Heart right ventricle (tissue), 16 donors: Measurements from ENCODE around the gene TLL1. TPM values are rescaled to one million over a fixed set of nuclear protein-coding genes. Genes with fewer than 3 reads are reported as not detected.

Source experiments
- ATAC-seq, 8 donors: fragments of 200-7000 bp; cut with Tn5 transposase; one replicate each; pipeline ENCODE4 v1.9.1; 2020; ENCODE audit warnings: mild to moderate bottlenecking in 8 of 8, moderate library complexity in 8 of 8, moderate number of reproducible peaks in 1 of 8
- DNase-seq, 2 donors: peaks; one replicate each; pipeline ENCODE4 v3.0.0-alpha.2; 2020
- H3K27ac ChIP-seq, 10 donors: fragments of 200-600 bp; sonication (generic) in 2 of 10; one replicate each; pipeline versions ENCODE4 v1.5.0 to v1.8.0; 2020 to 2022; ENCODE audit warnings: mild to moderate bottlenecking in 3 of 10
- H3K27me3 ChIP-seq, 7 donors: fragments of 200-600 bp; one replicate each; pipeline ENCODE4 v1.8.0; 2021 to 2022; ENCODE audit warnings: mild to moderate bottlenecking in 2 of 7
- H3K36me3 ChIP-seq, 9 donors: fragments of 200-600 bp; sonication (generic) in 1 of 9; one replicate each; pipeline versions ENCODE4 v1.5.0 to v1.8.0; 2020 to 2022; ENCODE audit warnings: mild to moderate bottlenecking in 2 of 9
- H3K4me1 ChIP-seq, 9 donors: fragments of 200-600 bp; sonication (generic) in 1 of 9; one replicate each; pipeline versions ENCODE4 v1.5.0 to v1.8.0; 2020 to 2022; ENCODE audit warnings: mild to moderate bottlenecking in 4 of 9
- H3K4me3 ChIP-seq, 10 donors: fragments of 200-600 bp; sonication (generic) in 2 of 10; one replicate each; pipeline versions ENCODE4 v1.5.0 to v1.8.0; 2020 to 2022; ENCODE audit warnings: mild to moderate bottlenecking in 7 of 10, moderate library complexity in 2 of 10
- H3K9me3 ChIP-seq, 11 donors: fragments of 200-600 bp in 10 of 11; sonication (generic) in 2 of 11; one replicate each; pipeline versions ENCODE4 v1.5.0 to v1.8.0; 2013 to 2022; ENCODE audit warnings: mild to moderate bottlenecking in 2 of 11, control low read depth in 1 of 11, moderate library complexity in 1 of 11
- WGBS, 2 donors: extraction: QIAGEN DNeasy Blood & Tissue Kit; methylation state at CpG; one replicate each; pipeline ENCODE4 v1.1.7; 2013; ENCODE audit warnings: inconsistent platforms in 1 of 2; 5-methylcytosine and 5-hydroxymethylcytosine counted together
- intact Hi-C, 10 donors: fragments of 100-400 bp; cut with DNase I; formaldehyde crosslinking; loops; one replicate each; pipeline versions ENCODE4 v1.11.1 to v1.14.2; 2022
- polyA plus RNA-seq, 2 donors: library from polyadenylated mRNA; stranded (reverse); fragments of 200-250 nt; gene quantifications; one replicate each; pipeline ENCODE4 v1.2.3, GENCODE V29; 2013
- total RNA-seq, 10 donors: library from RNA; stranded (reverse); fragmentation: NEBNext Ultra II Directional in 3 of 10; extraction: Animal tissue kit (Norgen Biotek cat#: 25700) in 3 of 10; gene quantifications; one replicate each; pipeline versions ENCODE4 v1.2.1 to v1.2.4, GENCODE V29; 2021 to 2023
- TF ChIP-seq, protein P1 (sequence below), 9 donors: fragments of 200-600 bp; sonication (generic) in 2 of 9; IDR thresholded peaks; one replicate each; pipeline versions ENCODE4 v1.5.0 to v1.8.0; 2021 to 2022; ENCODE audit warnings: antibody characterized with exemption in 9 of 9, mild to moderate bottlenecking in 5 of 9, moderate library complexity in 1 of 9
- donor health status: Arrhythmogenic right ventricular cardiomyopathy.
- donor health status: ischemic (EF 13 %, LVEDD 7.1; RV severe dilation, severe dysfunction).
- donor health status: healthy with polysubstance abuse.
- donor health status: DM: no; HTN: yes; CAD: no.
- donor health status: DM: no; HTN: no; CAD: no.
- donor health status: ischemic (EF 25% LVEDD 6.9; RV normal size, moderate dysfunction).
- donor health status: ischemic (EF 25% LVEDD 5.7; RV mildly dilated, moderate dysfunction).
- donor health status: healthy.
- donor health status: DM: yes; HTN: yes; CAD: no.
- donor health status: Ischemic cardiomyopathy.
- donor health status: ischemic (EF 35%, LVEDD 5.7; RV mildly dilated, moderate dysfunction).
- donor health status: nonischemic (EF 11% LVEDD 7.7; RV severe dilation, severe dysfunction).
- donor health status: DM: yes; HTN: yes; CAD: no.
- donor health status: PGD.
- donor health status: ischemic (EF 29% LVEDD 5.4; RV normal size, mild dysfunction).
- donor health status: nonischemic (EF 23%, LVEDD 6.1; RV moderate dilation, normal function).

Gene TLL1
- total and polyA plus RNA-seq, 12 donors: 0.17 to 2.3 (median 0.71) TPM

DNA sequence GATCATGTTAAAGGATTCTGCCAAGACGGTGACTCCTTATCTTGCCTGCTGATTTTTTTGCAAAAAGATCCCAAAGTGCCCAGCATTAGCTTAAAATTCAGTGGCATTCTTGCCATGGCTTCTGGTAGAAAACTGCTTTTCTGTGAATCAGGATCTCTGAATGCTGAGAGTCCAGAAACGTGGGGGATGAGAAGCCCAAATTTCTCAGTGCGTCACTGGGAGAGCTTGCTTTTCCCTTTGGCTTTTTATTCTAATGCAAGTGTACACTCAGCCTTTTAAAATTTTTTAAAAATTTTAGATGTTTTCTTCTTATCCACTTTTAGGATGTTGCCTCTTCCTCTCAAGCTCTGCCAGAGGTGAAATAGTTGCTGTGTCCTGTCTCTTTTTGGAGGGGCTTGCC, 98.4 kb downstream of the TLL1 start:
- no peak for ATAC-seq
- intact Hi-C loops: no loop called here

GRCh38 chr4:165971933-165972332, 98.9 kb downstream of the TLL1 start:
- 59 to 60% methylated on average over 2 of the region's 2 CpGs for WGBS, 2 donors
- ATAC-seq: no peak
- TF ChIP-seq, protein P1, sequence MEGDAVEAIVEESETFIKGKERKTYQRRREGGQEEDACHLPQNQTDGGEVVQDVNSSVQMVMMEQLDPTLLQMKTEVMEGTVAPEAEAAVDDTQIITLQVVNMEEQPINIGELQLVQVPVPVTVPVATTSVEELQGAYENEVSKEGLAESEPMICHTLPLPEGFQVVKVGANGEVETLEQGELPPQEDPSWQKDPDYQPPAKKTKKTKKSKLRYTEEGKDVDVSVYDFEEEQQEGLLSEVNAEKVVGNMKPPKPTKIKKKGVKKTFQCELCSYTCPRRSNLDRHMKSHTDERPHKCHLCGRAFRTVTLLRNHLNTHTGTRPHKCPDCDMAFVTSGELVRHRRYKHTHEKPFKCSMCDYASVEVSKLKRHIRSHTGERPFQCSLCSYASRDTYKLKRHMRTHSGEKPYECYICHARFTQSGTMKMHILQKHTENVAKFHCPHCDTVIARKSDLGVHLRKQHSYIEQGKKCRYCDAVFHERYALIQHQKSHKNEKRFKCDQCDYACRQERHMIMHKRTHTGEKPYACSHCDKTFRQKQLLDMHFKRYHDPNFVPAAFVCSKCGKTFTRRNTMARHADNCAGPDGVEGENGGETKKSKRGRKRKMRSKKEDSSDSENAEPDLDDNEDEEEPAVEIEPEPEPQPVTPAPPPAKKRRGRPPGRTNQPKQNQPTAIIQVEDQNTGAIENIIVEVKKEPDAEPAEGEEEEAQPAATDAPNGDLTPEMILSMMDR (IDR thresholded peaks at IDR 0.05): no peak

More for the DNA sequence above, 98.4 kb downstream of the TLL1 start:
- no peak for DNase-seq
- WGBS, 2 donors: 86 to 88% methylated on average over 3 of the region's 3 CpGs
- Histone ChIP-seq H3K36me3 (no peaks in the 10 kb centered on the region), H3K4me3 (no peak overlapping the region), H3K4me1 (no peaks in the 10 kb centered on the region), H3K27me3 (no peaks in the 10 kb centered on the region), H3K9me3 (peaks cover 0 to 20% (median 5%) of the 10 kb centered on the region in 11 donors), H3K27ac (no peak overlapping the region)
- TF ChIP-seq, protein P1 (IDR thresholded peaks at IDR 0.05): no peak

DNA sequence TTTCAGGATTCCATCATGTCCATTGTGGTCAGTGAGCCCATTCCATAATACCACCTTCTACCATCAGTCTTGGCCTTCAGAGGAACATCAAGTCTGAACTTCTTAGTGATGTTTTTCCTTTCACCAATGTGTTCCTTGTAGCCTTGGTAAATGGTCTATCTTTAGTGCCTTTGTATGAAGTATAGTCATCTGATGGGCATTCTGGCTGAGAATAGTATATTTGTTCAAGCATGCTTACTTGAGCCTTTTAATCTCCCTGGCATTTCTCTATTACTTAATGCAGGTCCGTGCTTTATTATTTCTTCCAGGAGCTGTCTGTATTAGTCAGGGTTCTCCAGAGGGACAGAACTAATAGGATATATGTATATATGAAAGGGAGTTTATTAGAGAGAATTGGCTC, 99.7 kb downstream of the TLL1 start:
- ATAC-seq (no peak), DNase-seq (no peak)
- no peak overlapping the region for H3K27ac ChIP-seq
- intact Hi-C loops: no loop called here
- WGBS, 2 donors: 94 to 96% methylated on average over 1 of the region's 1 CpG
- no peaks in the 10 kb centered on the region for H3K36me3 ChIP-seq
- peaks cover 0 to 10% (median 0%) of the 10 kb centered on the region in 11 donors for H3K9me3 ChIP-seq
- H3K4me3 ChIP-seq: no peak overlapping the region
- H3K4me1 ChIP-seq: no peaks in the 10 kb centered on the region
- TF ChIP-seq, protein P1 (IDR thresholded peaks at IDR 0.05): no peak
- H3K27me3 ChIP-seq: no peaks in the 10 kb centered on the region

More at GRCh38 chr4:165971933-165972332, 98.9 kb downstream of the TLL1 start:
- DNase-seq: no peak
- intact Hi-C loops: no loop called here
- Histone ChIP-seq H3K9me3 (peaks cover 0 to 15% (median 2%) of the 10 kb centered on the region in 11 donors), H3K27ac (no peak overlapping the region), H3K4me1 (no peaks in the 10 kb centered on the region), H3K27me3 (no peaks in the 10 kb centered on the region), H3K36me3 (no peaks in the 10 kb centered on the region), H3K4me3 (no peak overlapping the region)

- TF ChIP-seq, protein P1 (IDR thresholded peaks at IDR 0.05): no peak
- intact Hi-C loops: no loop called here
- no peaks in the 10 kb centered on the region for H3K4me1 ChIP-seq
- H3K27ac ChIP-seq: no peak overlapping the region
- H3K9me3 ChIP-seq: no peaks in the 10 kb centered on the region
- WGBS, 2 donors: 81 to 87% methylated on average over 3 of the region's 3 CpGs
- H3K36me3 ChIP-seq: no peaks in the 10 kb centered on the region
- DNase-seq (no peak), ATAC-seq (no peak)
- no peak overlapping the region for H3K4me3 ChIP-seq
- H3K27me3 ChIP-seq: no peaks in the 10 kb centered on the region
Observed at GRCh38 chr4:165982934-165983333, 109.9 kb downstream of the TLL1 start.
